Measurements from ENCODE around the gene PLXNA2.

- TF ChIP-seq PATZ1 (CRISPR knock-in tag; IDR thresholded peaks at IDR 0.05; ENCODE audit: borderline replicate concordance) (no peak), ISL1 (CRISPR knock-in tag; IDR thresholded peaks at IDR 0.05) (no peak), BACH2 (CRISPR knock-in tag; IDR thresholded peaks at IDR 0.05; ENCODE audit: borderline replicate concordance) (no peak), GLIS3 (CRISPR knock-in tag; IDR thresholded peaks at IDR 0.05) (no peak), ESRRG (CRISPR knock-in tag; IDR thresholded peaks at IDR 0.05) (no peak), TCF4 (CRISPR knock-in tag; IDR thresholded peaks at IDR 0.05; ENCODE audit: borderline replicate concordance) (peak; percentile 50; the same call in 1 of the 2 replicates), ZNF565 (CRISPR knock-in tag; conservative IDR thresholded peaks at IDR 0.05; ENCODE audit: low read depth) (no peak), RARB (CRISPR knock-in tag; IDR thresholded peaks at IDR 0.05) (no peak), CSDC2 (CRISPR knock-in tag; IDR thresholded peaks at IDR 0.05) (no peak), ZFP3 (CRISPR knock-in tag; IDR thresholded peaks at IDR 0.05) (no peak), CREB5 (CRISPR knock-in tag; IDR thresholded peaks at IDR 0.05; ENCODE audit: low read depth) (no peak), TSHZ2 (CRISPR knock-in tag; IDR thresholded peaks at IDR 0.05) (no peak)
These were observed 174.9 kb downstream of the PLXNA2 start for GRCh38 chr1:208069317-208069716.
